H1 (cell line): Measurements from ENCODE around the gene DTNB. TPM values are rescaled to one million over a fixed set of nuclear protein-coding genes. Genes with fewer than 3 reads are reported as not detected.

Experiments used
- CTCF ChIA-PET: fragments of 300-600 bp; sonication (Branson Sonifier 250); formaldehyde crosslinking; loops from one replicate; lab custom pipeline; 2021; ENCODE audit not compliant: partially characterized antibody; lab: Charles Lee
- POLR2A ChIA-PET: fragments of 300-600 bp; sonication (Branson Sonifier 250); formaldehyde crosslinking; loops from one replicate; lab custom pipeline; 2021; ENCODE audit warnings: inconsistent platforms; ENCODE audit not compliant: partially characterized antibody; lab: Charles Lee
- DNase-seq, 2 experiments: peaks; one replicate each; pipeline versions ENCODE4 v3.0.0 to v3.0.0-alpha.2; 2010 to 2022; ENCODE audit warnings: low spot score in 2 of 2, low read depth in 1 of 2, mixed read lengths in 1 of 2
- FAIRE-seq: peaks from 2 replicates; lab custom pipeline; 2011; peaks lifted over from hg19 to GRCh38; lab: Jason Lieb, UNC
- H2AFZ ChIP-seq: 2 replicates; pipeline ENCODE4 v1.8.1; 2012; ENCODE audit warnings: low read length, inconsistent platforms
- H2AK5ac ChIP-seq: 2 replicates; pipeline ENCODE4 v1.6.1; 2013; ENCODE audit warnings: low read depth, low read length
- H2BK120ac ChIP-seq: replicated peaks from 2 replicates; pipeline ENCODE3; 2013; ENCODE audit warnings: low read depth, low read length, inconsistent platforms
- H2BK12ac ChIP-seq: 2 replicates; pipeline ENCODE4 v1.6.1; 2013; ENCODE audit warnings: low read depth, low read length
- H2BK15ac ChIP-seq: 2 replicates; pipeline ENCODE4 v1.6.1; 2013; ENCODE audit warnings: low read length
- H2BK20ac ChIP-seq: 2 replicates; pipeline ENCODE4 v1.6.1; 2013; ENCODE audit warnings: low read length
- H2BK5ac ChIP-seq: 2 replicates; pipeline ENCODE4 v1.6.1; 2013; ENCODE audit warnings: low read depth, low read length
- H3K14ac ChIP-seq: 2 replicates; pipeline ENCODE4 v1.6.1; 2013; ENCODE audit warnings: inconsistent platforms; ENCODE audit not compliant: insufficient read length
- H3K18ac ChIP-seq: 2 replicates; pipeline ENCODE4 v1.6.1; 2013; ENCODE audit warnings: low read length; ENCODE audit errors: extremely low read depth
- H3K23ac ChIP-seq: 2 replicates; pipeline ENCODE4 v1.6.1; 2013; ENCODE audit warnings: inconsistent platforms; ENCODE audit not compliant: insufficient read length
- H3K23me2 ChIP-seq: 2 replicates; pipeline ENCODE4 v1.6.1; 2013; ENCODE audit warnings: low read depth, low read length
- H3K27ac ChIP-seq: 2 replicates; pipeline ENCODE4 v1.6.1; 2011; ENCODE audit warnings: low read depth, low read length, inconsistent platforms
- H3K27me3 ChIP-seq, 4 experiments: replicated peaks in 1 of 4; 1 replicate in 1 of 4; 2 replicates in 3 of 4; pipeline versions ENCODE4 v1.6.1 to v1.8.1; 2011 to 2013; ENCODE audit warnings: low read length in 3 of 4, mild to moderate bottlenecking in 3 of 4, inconsistent platforms in 2 of 4, mixed read lengths in 2 of 4, moderate library complexity in 1 of 4; ENCODE audit not compliant: control insufficient read depth in 3 of 4, insufficient read depth in 3 of 4; ENCODE audit errors: extremely low read depth in 1 of 4
- H3K36me3 ChIP-seq, 4 experiments: 2 replicates each; pipeline versions ENCODE4 v1.6.1 to v1.8.1; 2011 to 2013; ENCODE audit warnings: mild to moderate bottlenecking in 4 of 4, low read length in 3 of 4, moderate library complexity in 2 of 4, control low read depth in 1 of 4, inconsistent platforms in 1 of 4; ENCODE audit not compliant: insufficient read depth in 4 of 4, control insufficient read depth in 2 of 4
- H3K4ac ChIP-seq: replicated peaks from 2 replicates; pipeline ENCODE3; 2013; ENCODE audit warnings: low read length, low read depth, mixed read lengths, inconsistent platforms; ENCODE audit not compliant: insufficient read length
- H3K4me1 ChIP-seq, 4 experiments: replicated peaks in 1 of 4; 1 replicate in 1 of 4; 2 replicates in 3 of 4; pipeline versions ENCODE4 v1.6.1 to v1.8.1; 2011 to 2013; ENCODE audit warnings: low read length in 3 of 4, inconsistent platforms in 2 of 4, mixed read lengths in 1 of 4; ENCODE audit not compliant: insufficient read depth in 4 of 4, control insufficient read depth in 3 of 4
- H3K4me2 ChIP-seq, 2 experiments: 2 replicates each; pipeline versions ENCODE4 v1.6.1 to v1.8.1; 2011 to 2013; ENCODE audit warnings: low read depth in 2 of 2, low read length in 2 of 2, control low read depth in 1 of 2, inconsistent platforms in 1 of 2, mild to moderate bottlenecking in 1 of 2; ENCODE audit not compliant: insufficient read depth in 1 of 2
- H3K4me3 ChIP-seq, 4 experiments: fragments of 200-600, 300-600 bp in 1 of 4; sonication (generic), shearing (Covaris generic), sonication (Bioruptor Twin) in 1 of 4; 2 replicates each; pipeline versions ENCODE4 v1.5.1 to v1.8.1; 2011 to 2016; ENCODE audit warnings: low read length in 4 of 4, low read depth in 3 of 4, control low read depth in 2 of 4, inconsistent platforms in 2 of 4, mild to moderate bottlenecking in 2 of 4, mixed read lengths in 1 of 4, moderate library complexity in 1 of 4; ENCODE audit not compliant: insufficient read depth in 2 of 4; ENCODE audit errors: extremely low read depth in 1 of 4
- H3K56ac ChIP-seq: replicated peaks from 2 replicates; pipeline ENCODE3; 2013; ENCODE audit warnings: low read depth, mild to moderate bottlenecking, mixed read lengths, low read length, inconsistent platforms; ENCODE audit not compliant: insufficient read length
- H3K79me1 ChIP-seq: 2 replicates; pipeline ENCODE4 v1.6.1; 2013; ENCODE audit warnings: low read depth, low read length, control low read depth
- H3K79me2 ChIP-seq, 2 experiments: 2 replicates each; pipeline versions ENCODE4 v1.6.1 to v1.8.1; 2012 to 2013; ENCODE audit warnings: low read length in 2 of 2, mild to moderate bottlenecking in 2 of 2, inconsistent platforms in 1 of 2; ENCODE audit not compliant: insufficient read depth in 2 of 2, control insufficient read depth in 1 of 2
- H3K9ac ChIP-seq, 4 experiments: replicated peaks in 1 of 4; 1 replicate in 1 of 4; 2 replicates in 3 of 4; pipeline versions ENCODE4 v1.6.1 to v1.8.1; 2011 to 2013; ENCODE audit warnings: low read depth in 3 of 4, low read length in 3 of 4, control low read depth in 2 of 4, mild to moderate bottlenecking in 2 of 4, moderate library complexity in 2 of 4, inconsistent platforms in 1 of 4; ENCODE audit errors: extremely low read depth in 1 of 4
- H3K9me3 ChIP-seq, 2 experiments: 2 replicates each; pipeline versions ENCODE4 v1.6.1 to v1.8.1; 2012 to 2013; ENCODE audit warnings: mild to moderate bottlenecking in 2 of 2, moderate library complexity in 2 of 2, control low read depth in 1 of 2, inconsistent platforms in 1 of 2, low read depth in 1 of 2, low read length in 1 of 2, mixed read lengths in 1 of 2; ENCODE audit not compliant: insufficient read depth in 2 of 2
- H4K20me1 ChIP-seq, 2 experiments: replicated peaks in 1 of 2; 2 replicates each; pipeline versions ENCODE3 to v1.8.1; 2011 to 2013; ENCODE audit warnings: inconsistent platforms in 2 of 2, low read length in 2 of 2, mild to moderate bottlenecking in 1 of 2; ENCODE audit not compliant: insufficient read depth in 2 of 2, control insufficient read depth in 1 of 2
- H4K5ac ChIP-seq: 2 replicates; pipeline ENCODE4 v1.6.1; 2013; ENCODE audit warnings: low read length, low read depth, mixed read lengths, inconsistent platforms; ENCODE audit not compliant: insufficient read length
- H4K8ac ChIP-seq: 2 replicates; pipeline ENCODE4 v1.8.0; 2013; ENCODE audit warnings: mild to moderate bottlenecking, moderate library complexity, low read length, inconsistent platforms; ENCODE audit not compliant: insufficient read depth; ENCODE audit errors: extremely low read depth
- H4K91ac ChIP-seq: replicated peaks from 2 replicates; pipeline ENCODE3; 2013; ENCODE audit warnings: low read length, mixed read lengths, inconsistent platforms; ENCODE audit not compliant: insufficient read length
- CEBPB ChIP-seq: IDR thresholded peaks from 2 replicates; pipeline ENCODE4 v1.6.1; 2012; ENCODE audit warnings: low read depth, low read length
- CHD1 ChIP-seq: IDR thresholded peaks from 2 replicates; pipeline ENCODE4 v1.6.1; 2012; ENCODE audit warnings: low read depth, low read length, improper control_type of control experiment
- CTBP2 ChIP-seq: IDR thresholded peaks from 2 replicates; pipeline ENCODE4 v1.7.0; 2011; ENCODE audit warnings: borderline replicate concordance, mild to moderate bottlenecking, moderate library complexity, mixed read lengths, low read length; ENCODE audit not compliant: insufficient read depth, insufficient read length
- HDAC2 ChIP-seq, 2 experiments: fragments of 300-600 bp in 1 of 2; sonication (generic) in 1 of 2; IDR thresholded peaks; 2 replicates each; pipeline ENCODE4 v1.6.1; 2011 to 2012; ENCODE audit warnings: low read depth in 2 of 2, low read length in 2 of 2, mild to moderate bottlenecking in 2 of 2, moderate library complexity in 2 of 2, borderline replicate concordance in 1 of 2, inconsistent platforms in 1 of 2
- HDAC6 ChIP-seq: IDR thresholded peaks from one replicate; pipeline ENCODE4 v1.7.1; 2012; ENCODE audit warnings: low read depth, mild to moderate bottlenecking, inconsistent platforms, low read length, moderate library complexity
- KDM1A ChIP-seq: fragments of 200-600, 300-600 bp; sonication (generic); IDR thresholded peaks from 2 replicates; pipeline ENCODE4 v1.7.1; 2016; ENCODE audit warnings: mild to moderate bottlenecking, low read length, borderline replicate concordance
- RXRA ChIP-seq: IDR thresholded peaks from 2 replicates; pipeline ENCODE4 v1.6.1; 2011; ENCODE audit warnings: low read depth, mild to moderate bottlenecking, low read length, moderate library complexity; ENCODE audit not compliant: insufficient read depth
- SP1 ChIP-seq: IDR thresholded peaks from 2 replicates; pipeline ENCODE4 v1.6.1; 2011; ENCODE audit warnings: low read depth, low read length
- SP4 ChIP-seq: IDR thresholded peaks from 2 replicates; pipeline ENCODE4 v1.6.1; 2012; ENCODE audit warnings: low read length, inconsistent platforms
- SUZ12 ChIP-seq: fragments of 200-600 bp; sonication (generic); IDR thresholded peaks from 2 replicates; pipeline ENCODE4 v1.6.1; 2012; ENCODE audit warnings: mild to moderate bottlenecking, inconsistent platforms, low read length, moderate library complexity, mixed read lengths
- WGBS, 2 experiments: shearing (Covaris generic) in 1 of 2; methylation state at CpG; one replicate each; pipeline versions ENCODE4 v1.1.6 to v1.1.7; 2013 to 2015; ENCODE audit warnings: low lambda C conversion rate in 2 of 2, mixed read lengths in 2 of 2, inconsistent platforms in 1 of 2, low coverage in 1 of 2, missing lambda C conversion rate in 1 of 2; ENCODE audit not compliant: insufficient replicate concordance in 2 of 2, insufficient coverage in 1 of 2, insufficient read length in 1 of 2; ENCODE audit errors: extremely low coverage in 1 of 2, missing lambda C conversion rate in 1 of 2; 5-methylcytosine and 5-hydroxymethylcytosine counted together
- polyA plus RNA-seq, 7 experiments: library from polyadenylated mRNA; depleted of rRNA in 3 of 7; stranded (reverse) in 5 of 7; unstranded in 2 of 7; fragments of >200 nt in 5 of 7; fragments of 200-250 nt in 2 of 7; gene quantifications; 1 replicate in 5 of 7; 2 replicates in 1 of 7; 4 replicates in 1 of 7; pipeline versions ENCODE4 v1.2.1 to v1.2.3, GENCODE V29; 2011 to 2013; ENCODE audit warnings: missing spikeins in 2 of 7, mixed read lengths in 2 of 7
- total RNA-seq: library from RNA; stranded (reverse); fragmentation: NEBNext Ultra II Directional; extraction: Animal tissue kit (Norgen Biotek cat#: 25700); gene quantifications from 2 replicates; pipeline ENCODE4 v1.2.1, GENCODE V29; 2021
- TF ChIP-seq, protein P1 (sequence below): IDR thresholded peaks from 2 replicates; pipeline ENCODE4 v1.6.1; 2012; ENCODE audit warnings: inconsistent platforms

DTNB gene
- total and polyA plus RNA-seq, 2 of the 8 experiments (the other 6 are each of a cell fraction or from before 2014, with no cell fraction given): 39.6 to 49.5 TPM

DNA sequence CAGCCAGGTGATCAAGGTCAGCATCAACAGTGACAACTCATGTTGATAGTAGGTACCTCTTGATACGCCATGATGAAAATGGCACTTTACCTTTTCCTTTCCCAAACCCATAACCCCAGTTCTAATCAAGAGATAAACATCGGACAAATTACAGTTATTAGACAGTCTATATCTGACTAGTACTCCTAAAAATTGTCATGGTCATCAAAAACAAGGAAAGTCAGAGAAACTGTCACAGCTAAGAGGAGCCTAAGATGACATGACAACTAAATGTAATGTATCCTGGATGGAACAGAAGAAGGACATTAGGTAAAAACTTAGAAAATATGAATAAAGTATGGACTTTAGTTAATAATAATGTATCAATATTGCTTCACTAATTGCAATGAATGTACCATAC lies 234.6 kb downstream of the DTNB start:
- Histone ChIP-seq H3K36me3 (peaks cover 0 to 7% (median 5%) of the 10 kb centered on the region in 4 experiments; a peak in 5 of 8 replicates), H3K56ac (no peak overlapping the region), H3K79me2 (no peaks in the 10 kb centered on the region), H3K9ac (no peak overlapping the region), H4K20me1 (no peaks in the 10 kb centered on the region), H2AFZ (no peak overlapping the region), H2BK12ac (no peak overlapping the region), H3K27ac (no peak overlapping the region), H3K4ac (no peak overlapping the region), H2BK5ac (no peak overlapping the region), H3K9me3 (no peaks in the 10 kb centered on the region), H2AK5ac (no peak overlapping the region), H4K8ac (no peak overlapping the region), H4K91ac (no peak overlapping the region), H2BK15ac (no peak overlapping the region), H3K79me1 (no peaks in the 10 kb centered on the region), H2BK20ac (no peak overlapping the region), H3K4me2 (no peak overlapping the region), H3K4me3 (no peak overlapping the region), H2BK120ac (no peak overlapping the region), H4K5ac (no peak overlapping the region), H3K27me3 (no peaks in the 10 kb centered on the region), H3K23me2 (no peaks in the 10 kb centered on the region), H3K18ac (no peak overlapping the region), H3K23ac (no peak overlapping the region), H3K4me1 (peaks cover 0 to 3% (median 0%) of the 10 kb centered on the region in 4 experiments; a peak in 4 of 7 replicates), H3K14ac (no peak overlapping the region)
- CTCF ChIA-PET: interaction anchor here (0.8 kb wide), 1 partner anchor 84 kb away, joined by 3 read pairs; no protein-coding TSS in a partner anchor
- POLR2A ChIA-PET: no interaction called here
- no peak for TF ChIP-seq SUZ12
- no peak for TF ChIP-seq HDAC2 (IDR thresholded peaks at IDR 0.05; ENCODE audit: borderline replicate concordance in 1 of 2, low read depth in 2 of 2, low read length in 2 of 2)
- no peak for TF ChIP-seq SP1
- no peak for TF ChIP-seq CEBPB
- no peak for TF ChIP-seq CTBP2
- TF ChIP-seq KDM1A: no peak
- TF ChIP-seq RXRA: no peak
- TF ChIP-seq CHD1: no peak
- TF ChIP-seq, protein P1, sequence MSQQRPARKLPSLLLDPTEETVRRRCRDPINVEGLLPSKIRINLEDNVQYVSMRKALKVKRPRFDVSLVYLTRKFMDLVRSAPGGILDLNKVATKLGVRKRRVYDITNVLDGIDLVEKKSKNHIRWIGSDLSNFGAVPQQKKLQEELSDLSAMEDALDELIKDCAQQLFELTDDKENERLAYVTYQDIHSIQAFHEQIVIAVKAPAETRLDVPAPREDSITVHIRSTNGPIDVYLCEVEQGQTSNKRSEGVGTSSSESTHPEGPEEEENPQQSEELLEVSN: no peak
- no peak for TF ChIP-seq HDAC6
- TF ChIP-seq SP4: no peak
- WGBS, 2 experiments: 97% methylated on average over 2 of the region's 2 CpGs; no CpG with 5 or more reads in 1 of the 2 experiments
- DNase-seq (no peak), FAIRE-seq (no peak)
